Hepatic stellate cell (primary cell): ENCODE results near the gene GAS2L1.
A peak's percentile ranks its signal among the peaks of the same experiment; 100 is the strongest.

Experiments used
- DNase-seq: peaks from one replicate; pipeline ENCODE4 v3.0.0; 2011; ENCODE audit warnings: low spot score

GAS2L1 gene

DNA sequence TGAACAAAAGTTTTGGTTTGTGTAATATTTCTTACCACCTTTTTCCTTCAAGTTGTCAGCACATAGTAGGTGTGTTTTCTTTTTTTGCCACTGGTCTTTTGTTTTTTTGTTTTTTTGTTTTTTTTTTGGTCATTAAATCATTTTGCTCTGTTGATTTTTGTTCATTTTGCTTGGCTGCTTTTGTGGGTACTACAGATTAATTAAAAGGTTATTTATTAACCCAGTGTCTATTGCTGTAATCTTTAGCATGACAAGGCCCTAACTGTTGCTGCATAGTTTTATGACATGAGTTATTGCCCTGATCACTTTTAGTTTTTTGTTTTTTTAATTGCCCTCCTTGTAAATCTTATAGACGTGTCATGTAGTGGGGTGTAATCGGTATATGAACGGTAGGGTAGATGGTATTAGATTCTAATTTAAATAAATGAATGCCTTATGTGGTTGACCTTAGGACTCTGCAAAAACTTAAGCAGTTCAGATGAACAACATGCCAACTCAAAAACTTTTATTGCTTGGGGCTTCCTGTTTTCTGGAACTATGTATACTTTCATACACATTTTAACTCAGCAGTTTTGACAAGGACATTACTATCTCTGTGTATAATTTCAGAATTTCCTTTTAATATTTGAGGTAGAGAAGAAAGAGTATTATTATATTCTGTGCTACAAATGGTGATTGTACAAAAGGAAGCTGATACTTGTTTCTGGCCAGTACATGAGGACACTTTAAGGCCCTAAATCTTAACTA lies 30.5 kb upstream of the GAS2L1 start:
- no peak for DNase-seq

DNA sequence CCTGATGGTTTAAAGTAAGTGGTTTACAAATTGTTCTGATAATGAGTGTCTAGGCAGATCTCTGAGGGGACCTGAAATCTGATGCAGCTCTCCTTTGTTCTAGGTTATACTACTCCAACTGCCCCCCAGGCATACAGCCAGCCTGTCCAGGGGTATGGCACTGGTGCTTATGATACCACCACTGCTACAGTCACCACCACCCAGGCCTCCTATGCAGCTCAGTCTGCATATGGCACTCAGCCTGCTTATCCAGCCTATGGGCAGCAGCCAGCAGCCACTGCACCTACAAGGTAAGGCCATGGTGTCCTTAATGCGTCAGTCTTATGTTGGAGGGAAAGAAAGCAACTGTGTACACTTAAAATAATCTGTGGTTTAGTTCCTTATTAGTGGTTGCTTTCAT lies 28.5 kb upstream of the GAS2L1 start:
- DNase-seq: no peak

DNA sequence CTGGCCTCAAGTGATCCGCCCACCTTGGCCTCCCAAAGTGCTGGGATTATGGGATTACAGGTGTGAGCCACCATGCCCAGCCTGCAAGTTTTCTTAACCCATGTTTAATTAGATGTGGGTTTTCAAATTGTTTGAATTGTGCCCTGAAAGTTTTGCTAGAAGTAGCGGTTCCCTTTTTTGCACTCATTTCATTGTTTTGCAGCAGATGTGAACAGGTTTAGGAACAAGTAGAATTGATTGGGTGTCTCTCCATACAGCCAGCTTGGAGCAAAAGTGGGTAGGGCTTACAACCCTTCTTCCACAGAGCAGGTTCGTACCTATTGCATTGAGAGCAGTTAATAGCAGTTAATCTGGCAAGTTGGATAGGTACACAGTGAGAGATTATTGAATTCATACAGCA lies 22.3 kb upstream of the GAS2L1 start:
- no peak for DNase-seq

DNA sequence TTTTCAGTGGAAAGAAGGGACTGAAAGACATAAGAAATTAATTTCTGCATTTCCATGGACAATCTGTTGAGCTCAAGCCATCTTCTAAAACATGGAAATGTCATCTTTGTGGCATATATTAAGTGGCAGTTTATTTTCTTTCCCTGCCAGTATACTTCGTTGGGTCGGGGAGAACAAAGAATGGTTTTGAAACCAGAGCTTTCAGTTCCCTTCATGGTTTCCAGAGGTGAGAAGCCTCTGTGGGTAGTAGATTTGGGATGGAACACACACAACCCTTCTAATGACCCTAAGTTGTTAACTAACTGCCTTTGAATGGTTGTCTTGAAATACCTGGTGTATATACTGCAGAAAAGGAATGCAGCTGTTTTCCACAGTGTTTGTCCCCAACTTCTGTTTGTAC lies 17.6 kb upstream of the GAS2L1 start:
- DNase-seq: no peak

DNA sequence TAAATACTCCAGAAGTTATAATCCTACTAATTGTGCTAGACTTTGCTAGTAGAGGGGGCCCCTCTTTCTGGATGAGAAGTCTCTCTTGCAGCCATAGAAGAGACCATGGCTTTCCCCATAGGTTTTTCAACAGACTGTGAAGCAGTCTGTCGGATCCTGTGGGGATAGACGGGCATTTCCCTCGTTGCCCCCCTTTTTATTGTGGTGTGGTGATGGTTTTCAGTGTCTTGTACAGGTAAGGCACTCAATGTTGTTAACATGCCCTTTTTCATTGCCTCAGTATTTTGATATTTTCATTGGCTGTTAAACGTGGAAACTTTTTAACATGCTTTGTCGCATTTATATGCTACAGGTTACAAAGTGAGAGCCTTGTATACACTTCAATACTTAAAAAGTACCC lies 16.4 kb upstream of the GAS2L1 start:
- DNase-seq: no peak

DNA sequence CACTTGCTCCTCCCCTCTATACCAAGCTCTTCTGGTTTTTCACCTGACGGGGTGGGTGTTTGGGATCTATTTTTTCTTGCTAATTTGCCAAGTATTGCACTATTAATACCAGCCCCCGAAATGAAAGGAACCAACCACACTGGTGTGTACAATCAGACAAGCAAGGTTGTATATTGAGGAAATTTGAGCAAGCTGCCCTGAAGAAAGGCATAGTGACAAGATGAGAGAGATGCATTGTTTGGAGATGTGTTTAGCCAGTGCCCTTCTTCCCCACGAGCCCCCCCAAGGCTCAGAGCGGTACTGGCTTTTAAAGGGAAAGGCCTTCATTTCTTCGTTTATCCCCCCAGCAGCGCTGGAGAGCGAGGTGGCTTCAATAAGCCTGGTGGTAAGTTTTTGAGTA lies 15.2 kb upstream of the GAS2L1 start:
- no peak for DNase-seq

DNA sequence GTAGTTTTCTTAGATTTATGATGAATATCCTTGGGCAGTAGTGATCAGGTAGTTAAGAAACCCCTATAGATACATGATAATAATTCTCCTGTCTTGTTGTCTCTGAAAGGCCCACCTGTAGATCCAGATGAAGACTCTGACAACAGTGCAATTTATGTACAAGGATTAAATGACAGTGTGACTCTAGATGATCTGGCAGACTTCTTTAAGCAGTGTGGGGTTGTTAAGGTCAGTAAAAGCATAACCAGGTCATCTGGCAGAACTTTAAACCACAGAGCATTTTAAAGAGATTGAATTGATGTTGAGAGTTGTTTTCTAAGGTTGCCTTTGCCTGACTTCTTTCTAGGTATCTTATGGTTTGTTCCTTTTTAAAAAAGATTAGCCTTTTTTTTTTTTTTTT lies 14.1 kb upstream of the GAS2L1 start:
- no peak for DNase-seq

DNA sequence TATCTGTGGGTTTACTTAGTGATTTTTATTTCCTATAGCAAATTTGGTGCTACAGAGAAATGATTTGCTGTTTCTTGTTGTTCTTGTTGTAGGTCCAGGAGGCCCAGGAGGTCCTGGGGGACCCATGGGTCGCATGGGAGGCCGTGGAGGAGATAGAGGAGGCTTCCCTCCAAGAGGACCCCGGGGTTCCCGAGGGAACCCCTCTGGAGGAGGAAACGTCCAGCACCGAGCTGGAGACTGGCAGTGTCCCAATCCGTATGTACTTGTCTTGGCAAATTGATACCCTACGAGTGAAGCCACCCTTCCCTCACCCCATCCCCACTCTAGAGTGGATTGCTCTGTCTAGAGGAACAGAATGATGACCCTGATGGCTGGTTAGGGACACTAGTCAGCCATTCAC lies 7.8 kb upstream of the GAS2L1 start:
- DNase-seq: no peak

DNA sequence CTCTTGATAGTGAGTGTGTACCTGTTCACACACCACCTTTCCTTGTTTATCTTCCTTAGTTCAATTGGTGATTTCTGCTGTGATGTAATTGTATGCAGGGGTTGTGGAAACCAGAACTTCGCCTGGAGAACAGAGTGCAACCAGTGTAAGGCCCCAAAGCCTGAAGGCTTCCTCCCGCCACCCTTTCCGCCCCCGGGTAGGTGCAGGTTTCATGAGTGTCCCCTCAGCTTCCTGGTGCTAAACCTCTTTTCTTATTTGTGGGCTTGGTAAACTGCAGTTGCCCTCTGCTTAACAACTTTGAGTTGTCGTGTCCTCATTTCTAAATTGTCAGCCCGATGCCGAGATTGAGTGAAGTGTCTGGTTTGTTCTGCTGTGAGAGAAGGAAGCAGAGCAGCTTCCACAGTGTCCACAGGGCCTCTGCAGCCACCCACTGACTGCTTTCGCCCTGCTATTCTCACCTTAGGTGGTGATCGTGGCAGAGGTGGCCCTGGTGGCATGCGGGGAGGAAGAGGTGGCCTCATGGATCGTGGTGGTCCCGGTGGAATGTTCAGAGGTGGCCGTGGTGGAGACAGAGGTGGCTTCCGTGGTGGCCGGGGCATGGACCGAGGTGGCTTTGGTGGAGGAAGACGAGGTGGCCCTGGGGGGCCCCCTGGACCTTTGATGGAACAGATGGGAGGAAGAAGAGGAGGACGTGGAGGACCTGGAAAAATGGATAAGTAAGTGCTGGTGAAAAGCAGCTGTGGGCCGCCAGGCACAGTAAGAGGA lies 7.1 kb upstream of the GAS2L1 start:
- DNase-seq: no peak

DNA sequence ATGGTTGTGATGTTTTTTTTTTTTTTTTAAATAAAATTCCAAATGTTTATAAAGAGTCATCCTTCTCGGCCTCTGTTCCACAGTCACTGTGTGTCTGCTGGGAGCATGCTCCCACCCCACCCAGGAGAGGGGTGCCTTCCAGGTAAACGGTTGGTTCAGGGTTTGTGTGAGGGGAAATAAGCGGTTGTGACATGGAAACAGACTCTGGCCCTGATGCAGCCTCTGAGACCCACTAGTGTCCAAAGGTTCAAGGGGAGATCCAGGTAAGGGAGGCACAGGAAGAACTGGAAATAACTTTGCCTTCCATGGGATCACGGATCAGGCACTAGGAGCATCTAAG lies 6.0 kb upstream of the GAS2L1 start:
- no peak for DNase-seq

DNA sequence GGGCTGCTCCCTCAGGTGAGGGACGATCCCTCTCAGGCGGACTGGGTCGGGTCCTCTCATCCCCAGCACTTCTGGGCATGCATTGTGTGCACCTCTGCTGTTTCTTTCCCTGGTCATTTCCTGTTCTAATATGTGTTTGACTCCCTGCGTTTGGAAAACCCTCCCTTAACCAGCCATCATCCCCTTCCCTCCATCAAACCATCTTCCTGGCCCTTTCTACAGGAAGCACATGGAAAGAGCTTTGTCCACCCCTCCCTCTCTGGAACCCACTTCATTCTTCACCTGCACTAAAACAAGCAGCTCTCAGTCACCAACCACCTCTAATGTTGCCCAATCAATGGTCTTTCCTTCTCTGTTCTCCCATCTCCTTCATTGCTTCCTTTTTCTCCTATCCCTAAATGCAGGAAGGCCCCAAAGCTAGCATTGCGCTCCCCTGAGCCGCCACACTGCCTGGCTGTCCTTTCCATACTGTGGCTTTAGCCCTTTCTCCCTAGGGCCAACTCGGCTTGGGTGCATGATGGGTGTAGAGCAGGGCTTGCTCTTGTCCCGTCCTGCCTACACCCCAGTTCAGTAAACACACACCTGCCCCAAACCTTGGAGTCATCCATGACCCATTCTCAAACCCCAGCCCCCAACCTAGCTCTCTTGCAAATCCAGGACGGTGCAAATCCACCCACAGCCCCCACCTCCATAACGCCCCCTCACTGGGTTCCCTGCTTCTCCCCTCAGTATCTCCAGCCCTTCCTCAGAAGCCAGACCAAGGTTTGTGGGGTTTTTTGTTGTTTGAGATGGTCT lies 5.4 kb upstream of the GAS2L1 start:
- DNase-seq: no peak

DNA sequence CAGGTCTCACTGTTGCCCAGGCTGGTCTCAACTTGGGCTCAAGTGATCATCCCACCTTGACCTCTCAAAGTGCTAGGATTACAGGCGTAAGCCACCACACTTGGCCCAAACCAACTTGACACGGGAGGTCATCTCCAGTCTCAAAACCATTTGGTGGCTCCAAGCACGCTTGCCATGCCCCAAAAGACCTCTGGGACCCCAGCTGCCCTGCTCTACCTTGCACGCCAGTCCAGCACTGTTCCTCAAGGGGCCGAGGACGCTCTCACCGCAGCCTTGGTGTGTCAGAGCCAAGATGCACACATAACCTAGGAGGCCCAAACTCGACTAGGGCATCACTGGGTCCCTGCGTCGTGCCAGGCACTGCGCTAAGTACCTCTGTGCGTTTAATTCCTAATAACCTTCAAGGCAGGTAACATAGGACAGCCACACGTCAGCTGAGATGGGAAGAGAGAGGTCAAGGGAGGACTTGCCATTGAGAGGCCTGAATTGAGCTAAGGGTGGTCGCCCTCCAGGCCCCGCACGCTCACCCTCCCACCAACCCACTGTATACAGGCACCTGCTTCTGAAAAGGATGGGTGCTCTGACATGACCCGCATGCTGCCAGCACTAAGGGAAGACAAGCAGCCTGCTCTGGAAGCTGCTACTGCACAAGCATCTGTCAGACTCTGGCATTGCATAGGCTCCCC lies 4.6 kb upstream of the GAS2L1 start:
- DNase-seq: no peak

DNA sequence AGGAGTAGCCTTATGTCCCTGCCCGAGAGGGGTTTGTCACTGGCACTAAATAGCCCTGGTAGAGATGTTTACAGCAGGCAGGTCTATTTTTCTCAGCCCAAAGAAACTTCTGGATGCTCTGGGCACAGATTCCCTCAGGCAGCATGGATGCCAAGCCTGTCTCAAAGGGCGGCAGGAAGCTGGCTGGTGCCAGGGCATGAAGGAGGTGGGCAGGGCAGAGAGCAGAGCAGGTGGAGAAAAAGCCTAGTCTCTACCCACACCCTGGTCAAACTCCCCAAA lies 4.1 kb upstream of the GAS2L1 start:
- no peak for DNase-seq

DNA sequence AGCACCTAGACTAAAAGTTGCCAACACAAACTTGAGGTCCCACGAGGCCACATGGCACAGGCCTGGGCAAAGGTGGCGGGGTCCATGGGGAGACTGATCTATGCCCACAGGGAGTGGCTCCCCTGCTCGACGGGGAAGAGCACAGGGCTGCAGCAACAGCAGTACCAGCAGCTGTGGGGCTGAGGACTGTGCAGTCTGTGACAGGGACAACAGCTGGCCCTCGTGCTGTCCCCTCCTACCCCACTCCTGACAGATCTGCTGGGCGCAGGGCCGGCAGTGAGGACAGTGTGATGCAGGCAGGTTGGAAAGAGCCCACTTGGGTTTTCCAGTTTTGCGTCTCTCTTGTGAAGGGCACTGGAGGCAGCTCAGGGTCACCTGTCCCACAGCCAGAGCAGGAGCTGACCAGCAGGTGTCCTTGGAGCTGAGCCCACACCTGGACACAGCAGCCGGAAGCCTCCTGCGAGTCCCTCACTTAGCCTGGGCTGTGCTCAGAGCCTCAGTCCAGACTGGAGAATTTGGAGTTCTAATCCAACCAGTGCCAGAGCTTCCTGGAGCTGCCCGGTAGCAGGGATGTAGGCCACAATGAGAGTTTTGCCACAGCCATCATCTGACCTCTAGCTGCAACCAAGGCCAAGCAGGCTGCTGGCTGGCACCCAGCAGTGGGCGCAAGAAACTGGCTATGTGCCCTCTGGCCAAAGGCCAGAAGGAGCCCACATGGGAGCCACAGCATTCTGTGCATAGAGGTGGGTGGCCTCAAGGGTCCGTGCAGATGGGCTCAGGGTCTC lies 3.6 kb upstream of the GAS2L1 start:
- DNase-seq: no peak

DNA sequence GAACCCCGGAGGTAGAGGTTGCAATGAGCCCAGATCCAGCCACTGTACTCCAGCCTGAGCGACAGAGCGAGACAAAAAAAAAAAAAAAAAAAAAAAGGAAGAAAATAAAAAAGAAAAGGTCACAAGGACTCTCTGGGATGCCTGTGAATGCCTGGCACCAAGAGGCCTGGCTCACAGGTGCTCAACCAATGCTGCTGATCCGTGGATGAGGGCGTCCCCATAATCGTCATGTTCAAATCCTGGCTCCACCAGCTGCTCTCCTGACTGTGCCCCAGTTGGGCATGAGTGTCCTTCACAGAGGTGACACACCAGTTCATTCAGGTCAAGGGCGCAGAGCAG lies 645 bp upstream of the GAS2L1 start:
- DNase-seq: no peak

DNA sequence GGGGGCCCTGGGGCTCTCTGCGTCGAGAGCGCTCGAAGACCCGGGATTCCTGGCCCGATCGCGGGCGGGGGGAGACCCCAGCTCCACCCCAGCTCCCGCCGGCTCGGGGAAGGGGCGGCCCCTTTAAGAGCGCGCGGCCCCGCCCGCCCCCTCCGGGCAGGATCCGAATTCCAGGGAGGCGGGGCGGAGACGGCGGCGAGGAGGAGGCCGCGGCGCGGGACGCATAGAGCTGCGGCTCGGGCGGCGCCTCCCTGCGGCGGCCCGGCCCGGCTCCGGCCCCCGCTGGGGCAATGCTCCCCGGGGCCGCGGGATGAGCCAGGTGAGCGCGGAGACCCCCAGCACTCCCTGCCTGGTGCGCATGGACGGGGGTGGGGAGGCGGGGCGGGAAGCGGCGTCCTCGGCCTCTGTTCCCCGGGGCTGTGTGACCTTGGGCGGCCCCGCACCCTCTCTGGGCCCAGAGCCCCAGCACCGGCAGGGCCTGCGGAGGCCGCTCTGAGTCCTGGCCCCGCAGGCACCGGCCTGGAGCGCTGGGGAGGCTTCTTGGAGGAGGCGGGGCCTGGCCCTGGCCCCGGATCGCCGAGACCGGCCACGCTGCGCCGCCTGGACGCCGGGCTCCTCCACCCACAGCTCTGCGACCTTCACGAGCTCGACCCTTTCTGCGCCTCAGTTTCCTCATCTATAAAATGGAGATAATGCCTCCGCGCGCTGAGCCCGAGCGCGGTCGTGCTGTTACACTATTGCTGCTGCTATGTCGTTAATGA lies 565 bp downstream of the GAS2L1 start:
- DNase-seq: peak; percentile 88

DNA sequence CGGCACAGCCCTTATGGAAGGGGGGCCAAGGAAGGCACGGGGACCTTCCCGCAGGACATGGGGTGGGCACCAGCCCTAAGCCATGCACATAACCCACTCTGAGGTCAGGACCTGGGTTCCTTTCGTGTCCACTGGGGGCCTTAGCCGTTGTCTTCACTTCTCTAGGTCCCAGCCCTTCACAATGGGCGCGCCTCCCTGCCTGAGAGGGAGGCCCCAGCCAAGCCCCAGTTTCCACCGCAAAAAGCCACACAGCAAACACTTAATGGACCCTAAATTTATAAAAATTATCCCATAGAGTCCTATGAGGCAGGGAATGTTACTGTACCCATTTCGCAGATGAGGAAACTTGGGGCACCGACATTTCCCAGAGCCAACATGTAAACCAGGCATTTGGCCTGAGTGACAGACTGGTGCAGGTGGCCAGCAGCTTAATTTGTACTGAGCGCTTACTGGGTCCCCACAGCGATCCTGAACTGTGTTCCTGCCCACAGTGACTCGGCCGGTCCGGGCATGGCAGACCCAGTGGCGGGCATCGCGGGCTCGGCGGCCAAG lies 1.2 kb downstream of the GAS2L1 start:
- DNase-seq: no peak

DNA sequence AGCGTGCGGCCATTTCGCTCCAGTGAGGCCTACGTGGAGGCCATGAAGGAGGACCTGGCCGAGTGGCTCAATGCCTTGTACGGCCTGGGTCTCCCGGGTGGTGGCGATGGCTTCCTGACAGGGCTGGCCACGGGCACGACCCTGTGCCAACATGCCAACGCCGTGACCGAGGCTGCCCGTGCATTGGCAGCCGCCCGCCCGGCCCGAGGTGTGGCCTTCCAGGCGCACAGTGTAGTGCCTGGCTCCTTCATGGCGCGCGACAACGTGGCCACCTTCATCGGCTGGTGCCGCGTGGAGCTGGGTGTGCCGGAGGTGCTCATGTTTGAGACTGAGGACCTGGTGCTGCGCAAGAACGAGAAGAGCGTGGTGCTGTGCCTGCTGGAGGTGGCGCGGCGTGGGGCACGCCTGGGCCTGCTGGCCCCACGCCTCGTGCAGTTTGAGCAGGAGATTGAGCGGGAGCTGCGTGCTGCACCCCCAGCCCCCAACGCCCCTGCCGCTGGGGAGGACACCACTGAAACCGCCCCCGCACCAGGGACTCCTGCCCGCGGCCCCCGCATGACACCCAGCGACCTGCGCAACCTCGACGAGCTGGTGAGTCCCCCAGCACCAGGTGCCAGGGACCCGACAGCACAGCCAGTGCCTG lies 1.8 kb downstream of the GAS2L1 start:
- DNase-seq: no peak

DNA sequence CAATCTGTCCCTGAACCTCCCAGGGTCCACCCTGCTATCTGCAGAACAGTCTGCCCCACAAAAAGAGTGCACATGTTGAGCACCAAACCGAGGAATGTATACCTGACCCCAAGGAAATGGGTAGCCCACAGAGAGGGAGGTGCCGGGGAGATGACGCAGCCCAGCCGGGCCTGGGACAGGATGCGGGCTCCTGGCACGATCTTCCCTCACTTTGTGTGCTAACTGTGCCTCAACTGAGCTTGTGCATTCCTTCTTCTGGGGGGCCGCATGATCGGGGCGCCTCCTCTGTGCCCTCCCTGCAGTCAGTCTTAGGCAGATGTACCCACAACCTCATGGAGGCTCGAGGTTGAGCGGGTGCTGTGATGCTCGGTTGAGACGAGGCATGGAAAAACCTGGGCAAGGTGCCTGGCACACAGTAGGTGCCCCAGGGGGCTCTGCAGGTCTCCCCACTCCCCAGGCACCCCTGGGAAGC lies 2.4 kb downstream of the GAS2L1 start:
- peak; percentile 91 for DNase-seq

DNA sequence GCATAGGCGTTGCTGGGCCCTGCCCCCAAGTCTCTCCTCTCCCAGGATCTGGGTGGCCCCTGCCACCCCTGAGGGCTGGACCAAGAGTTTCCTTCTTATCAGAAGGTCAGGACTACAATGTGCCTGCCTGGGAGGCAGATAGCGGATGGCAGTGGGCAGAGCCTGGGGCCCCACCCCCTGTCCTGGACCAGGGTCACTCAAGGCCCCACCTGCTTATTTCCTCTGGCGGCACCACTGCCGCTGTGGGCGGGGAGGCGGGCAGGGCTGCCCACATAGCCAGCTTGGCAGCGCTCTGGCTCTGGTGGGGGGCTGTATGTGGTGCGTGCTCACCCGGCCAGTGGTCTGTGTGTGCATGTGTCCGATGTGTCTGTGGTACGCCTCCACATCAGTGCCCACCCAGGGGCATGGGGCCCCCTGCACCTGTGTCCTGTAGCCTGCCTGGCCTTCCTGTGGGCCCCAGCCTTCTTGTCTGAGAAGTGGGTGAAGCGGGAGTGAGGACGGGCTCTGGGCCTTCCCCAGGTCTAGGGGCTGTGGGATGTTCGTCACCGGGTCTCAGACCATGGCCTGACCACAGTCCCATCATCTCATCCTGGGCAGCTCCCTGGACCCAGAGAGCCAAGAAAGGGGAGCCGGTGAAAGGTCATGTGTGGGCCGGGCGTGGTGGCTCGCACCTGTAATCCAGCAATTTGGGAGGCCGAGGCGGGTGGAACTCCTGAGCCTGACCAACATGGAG lies 3.0 kb downstream of the GAS2L1 start:
- no peak for DNase-seq
